ENCODE data around the gene EPHA4.

Gene EPHA4

DNA sequence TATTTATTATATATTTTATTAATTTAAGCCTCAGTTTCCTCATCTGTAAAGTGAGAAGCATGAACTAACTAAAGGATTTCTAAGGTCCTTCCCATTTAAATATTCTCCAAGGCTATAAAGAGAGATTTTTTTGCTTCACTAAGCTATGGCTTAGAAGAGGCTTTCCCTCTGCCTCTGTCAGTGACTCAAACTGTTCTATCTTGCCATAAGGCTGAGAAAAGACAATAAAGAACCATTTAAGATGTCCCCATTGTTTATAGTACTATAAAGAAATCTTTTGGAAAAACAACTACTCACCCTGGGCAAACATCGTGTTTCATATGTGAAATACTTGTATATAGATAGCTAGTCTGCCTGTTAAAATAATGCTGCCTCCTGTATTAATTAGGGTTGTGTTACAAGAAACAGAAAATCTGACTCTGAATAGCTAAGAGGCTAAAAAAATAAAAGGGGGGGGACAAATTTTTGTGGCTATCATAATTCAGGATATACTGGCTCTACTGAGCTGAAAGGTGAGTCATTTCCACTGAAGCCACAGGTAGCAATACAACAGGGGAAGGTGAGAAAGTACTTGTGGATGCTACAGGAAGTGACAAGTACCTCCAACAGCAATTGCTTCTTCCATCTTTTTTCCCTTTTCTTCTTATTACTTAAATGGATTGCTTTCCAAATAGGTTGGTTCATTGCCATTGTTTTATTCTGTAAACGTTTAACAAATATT is 25.4 kb downstream of the EPHA4 start:
- TF ChIP-seq, protein P1, sequence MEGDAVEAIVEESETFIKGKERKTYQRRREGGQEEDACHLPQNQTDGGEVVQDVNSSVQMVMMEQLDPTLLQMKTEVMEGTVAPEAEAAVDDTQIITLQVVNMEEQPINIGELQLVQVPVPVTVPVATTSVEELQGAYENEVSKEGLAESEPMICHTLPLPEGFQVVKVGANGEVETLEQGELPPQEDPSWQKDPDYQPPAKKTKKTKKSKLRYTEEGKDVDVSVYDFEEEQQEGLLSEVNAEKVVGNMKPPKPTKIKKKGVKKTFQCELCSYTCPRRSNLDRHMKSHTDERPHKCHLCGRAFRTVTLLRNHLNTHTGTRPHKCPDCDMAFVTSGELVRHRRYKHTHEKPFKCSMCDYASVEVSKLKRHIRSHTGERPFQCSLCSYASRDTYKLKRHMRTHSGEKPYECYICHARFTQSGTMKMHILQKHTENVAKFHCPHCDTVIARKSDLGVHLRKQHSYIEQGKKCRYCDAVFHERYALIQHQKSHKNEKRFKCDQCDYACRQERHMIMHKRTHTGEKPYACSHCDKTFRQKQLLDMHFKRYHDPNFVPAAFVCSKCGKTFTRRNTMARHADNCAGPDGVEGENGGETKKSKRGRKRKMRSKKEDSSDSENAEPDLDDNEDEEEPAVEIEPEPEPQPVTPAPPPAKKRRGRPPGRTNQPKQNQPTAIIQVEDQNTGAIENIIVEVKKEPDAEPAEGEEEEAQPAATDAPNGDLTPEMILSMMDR (IDR thresholded peaks at IDR 0.05; ENCODE audit: insufficient read depth, low read length, missing control alignments) = no peak
- ChIA-PET POLR2A (no interaction called here), CTCF (interaction anchor here (1.2 kb wide), 1 partner anchor 25 kb away, joined by 4 read pairs; no protein-coding TSS in a partner anchor)
- no peak for DNase-seq (ENCODE audit: low read depth, low spot score)
- no peak overlapping the region for H3K4me3 ChIP-seq (ENCODE audit: low read depth, low read length)

DNA sequence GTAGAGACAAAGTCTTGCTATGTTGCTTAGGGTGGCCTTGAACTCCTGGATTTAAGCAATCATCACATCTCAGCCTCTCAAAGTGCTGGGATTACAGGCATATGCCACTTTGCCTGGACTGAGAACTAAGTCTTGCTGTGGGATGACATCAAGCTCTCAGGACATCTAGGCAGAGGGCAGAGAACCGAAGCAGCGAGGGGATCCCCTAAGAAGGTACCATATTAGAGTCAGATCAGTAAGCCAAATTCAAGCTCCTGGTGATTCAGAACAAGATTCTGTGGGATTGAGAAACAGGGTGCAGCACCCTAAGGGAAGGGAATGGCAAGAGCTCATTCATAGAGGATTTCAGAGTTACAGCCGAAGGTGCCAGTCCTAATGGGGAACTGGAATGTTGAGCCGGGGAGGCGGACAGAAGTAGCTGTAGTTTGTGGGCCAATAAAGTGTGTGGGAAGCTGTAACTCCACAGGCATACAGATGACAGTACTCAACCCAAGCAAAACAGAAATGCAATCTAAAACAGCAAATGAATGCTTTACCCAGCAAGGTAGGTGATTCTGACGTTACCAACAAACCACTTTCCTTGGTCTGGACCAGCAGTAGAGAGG is 30.9 kb downstream of the EPHA4 start:
- CTCF ChIA-PET = no interaction called here
- no peak overlapping the region for H3K4me3 ChIP-seq (ENCODE audit: low read depth, low read length)
- TF ChIP-seq, protein P1 (IDR thresholded peaks at IDR 0.05; ENCODE audit: insufficient read depth, low read length, missing control alignments) = no peak
- POLR2A ChIA-PET = no interaction called here
- no peak for DNase-seq (ENCODE audit: low read depth, low spot score)

DNA sequence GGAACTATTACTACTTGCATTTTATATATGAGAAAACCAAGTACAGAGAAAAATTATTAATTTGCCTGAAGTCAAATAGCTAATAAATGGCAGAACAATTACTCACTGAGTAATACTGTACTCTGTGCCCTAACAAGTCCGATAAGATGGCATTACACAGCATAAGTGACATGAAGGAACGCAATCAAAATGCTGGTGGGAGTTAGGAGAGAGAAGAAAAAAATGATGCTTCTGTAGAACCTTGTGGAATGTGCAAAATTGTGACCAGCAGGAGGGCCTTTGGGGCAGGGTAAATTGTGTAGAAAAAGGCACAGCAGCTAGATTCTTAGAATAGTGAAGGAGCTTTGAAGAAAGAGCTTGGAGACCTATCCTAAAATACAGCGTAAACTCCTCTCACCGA is 32.9 kb downstream of the EPHA4 start:
- TF ChIP-seq, protein P1 (IDR thresholded peaks at IDR 0.05; ENCODE audit: insufficient read depth, low read length, missing control alignments) = no peak

DNA sequence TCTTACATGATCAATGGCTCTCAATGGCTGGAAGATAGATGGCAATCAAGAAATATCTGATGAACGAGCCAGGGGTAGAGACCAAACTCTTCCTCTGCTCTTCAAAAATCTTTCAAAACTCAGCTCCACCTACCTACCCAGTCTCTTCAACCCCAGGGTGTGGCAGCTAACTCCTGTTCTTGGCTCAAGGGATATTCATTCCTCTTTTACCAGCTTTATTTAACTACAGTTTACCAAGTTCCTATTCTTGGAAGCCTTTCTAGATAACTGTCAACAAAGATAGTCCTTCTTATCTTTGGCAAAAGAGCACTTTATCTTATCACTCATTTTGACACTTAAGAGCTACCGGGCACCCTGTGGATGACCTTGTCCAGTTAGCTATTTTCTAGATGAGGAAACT is 36.3 kb downstream of the EPHA4 start:
- TF ChIP-seq, protein P1 (IDR thresholded peaks at IDR 0.05; ENCODE audit: insufficient read depth, low read length, missing control alignments) = no peak
- POLR2A ChIA-PET = no interaction called here
- no peak overlapping the region for H3K4me3 ChIP-seq (ENCODE audit: low read depth, low read length)
- CTCF ChIA-PET = no interaction called here
- DNase-seq (ENCODE audit: low read depth, low spot score) = no peak

More for the DNA sequence above, 32.9 kb downstream of the EPHA4 start:
- DNase-seq (ENCODE audit: low read depth, low spot score) = no peak
- CTCF ChIA-PET = interaction anchor here (1.5 kb wide), 1 partner anchor 8 kb away, joined by 3 read pairs; no protein-coding TSS in a partner anchor
- no peak overlapping the region for H3K4me3 ChIP-seq (ENCODE audit: low read depth, low read length)
- POLR2A ChIA-PET = no interaction called here

DNA sequence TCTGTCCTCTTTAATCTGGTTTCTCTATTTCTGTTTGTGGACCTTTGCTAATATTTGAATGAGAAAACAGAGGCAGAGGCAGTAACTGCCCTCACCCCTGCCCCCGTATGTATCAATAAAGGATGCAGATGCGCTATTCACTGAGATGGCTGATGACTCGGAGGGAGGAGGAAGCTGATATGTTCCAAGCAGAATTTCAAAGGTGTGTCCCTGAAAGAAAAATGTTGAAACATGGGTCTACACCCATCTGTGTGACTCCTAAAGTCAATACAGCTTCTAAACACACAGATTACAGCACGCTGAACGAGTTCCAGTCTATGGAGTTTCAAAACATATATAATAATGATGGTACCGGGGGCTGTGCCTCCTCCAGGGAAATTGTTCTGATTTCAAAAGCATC is 38.8 kb downstream of the EPHA4 start:
- ChIA-PET CTCF (interaction anchor here (1.1 kb wide), 1 partner anchor 9 kb away, joined by 3 read pairs; no protein-coding TSS in a partner anchor), POLR2A (no interaction called here)
- DNase-seq (ENCODE audit: low read depth, low spot score) = no peak
- H3K4me3 ChIP-seq (ENCODE audit: low read depth, low read length) = no peak overlapping the region
- TF ChIP-seq, protein P1 (IDR thresholded peaks at IDR 0.05; ENCODE audit: insufficient read depth, low read length, missing control alignments) = no peak

DNA sequence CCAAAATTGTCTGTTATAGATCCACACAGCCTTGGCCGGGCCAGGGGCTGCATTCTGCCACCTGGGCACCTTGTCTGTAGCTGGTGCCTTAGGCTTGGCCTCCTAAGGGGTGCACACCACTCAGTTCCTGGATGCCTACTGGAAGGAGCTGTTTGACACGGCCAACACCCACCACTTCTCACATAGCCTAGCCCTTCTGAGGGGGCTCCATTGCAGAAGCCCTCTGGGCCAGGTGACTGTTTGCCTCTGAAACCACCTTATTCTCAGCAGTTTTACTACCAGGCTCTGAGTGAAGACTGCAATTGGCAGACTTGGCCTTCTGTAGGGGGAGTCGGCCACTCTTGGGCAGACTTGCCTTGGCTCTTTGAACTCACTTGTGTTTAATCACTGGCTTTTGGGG is 39.5 kb downstream of the EPHA4 start:
- ChIA-PET CTCF (interaction anchor here (1.1 kb wide), 1 partner anchor 10 kb away, joined by 3 read pairs; no protein-coding TSS in a partner anchor), POLR2A (no interaction called here)
- no peak overlapping the region for H3K4me3 ChIP-seq (ENCODE audit: low read depth, low read length)
- TF ChIP-seq, protein P1 (IDR thresholded peaks at IDR 0.05; ENCODE audit: insufficient read depth, low read length, missing control alignments) = no peak
- no peak for DNase-seq (ENCODE audit: low read depth, low spot score)
